Aorta (tissue), 5 donors: ENCODE measurements around the gene SPDEF. TPM values are rescaled to one million over a fixed set of nuclear protein-coding genes. Genes with fewer than 3 reads are reported as not detected.

ENCODE experiments used
- ATAC-seq: fragments of 200-7000 bp; cut with Tn5 transposase; one replicate; pipeline ENCODE4 v1.9.1; 2022; ENCODE audit warnings: moderate library complexity; ENCODE audit not compliant: low FRiP score
- DNase-seq, 2 donors: peaks; one replicate each; pipeline ENCODE4 v3.0.0-alpha.2; 2020
- H3K27ac ChIP-seq, 2 donors: one replicate each; pipeline ENCODE4 v1.5.1; 2013; ENCODE audit warnings: low read length in 2 of 2, mild to moderate bottlenecking in 2 of 2, moderate library complexity in 2 of 2, control low read depth in 1 of 2, inconsistent platforms in 1 of 2, low read depth in 1 of 2
- H3K27me3 ChIP-seq, 2 donors: one replicate each; pipeline ENCODE4 v1.6.1; 2013; ENCODE audit warnings: control low read depth in 1 of 2, low read length in 1 of 2, mild to moderate bottlenecking in 1 of 2, moderate library complexity in 1 of 2; ENCODE audit not compliant: insufficient read depth in 2 of 2, control insufficient read depth in 1 of 2
- H3K36me3 ChIP-seq, 2 donors: one replicate each; pipeline ENCODE4 v1.6.1; 2013; ENCODE audit warnings: control low read depth in 1 of 2, low read length in 1 of 2, mild to moderate bottlenecking in 1 of 2; ENCODE audit not compliant: insufficient read depth in 2 of 2, control insufficient read depth in 1 of 2
- H3K4me1 ChIP-seq, 2 donors: one replicate each; pipeline ENCODE4 v1.6.1; 2013; ENCODE audit warnings: low read length in 2 of 2, control low read depth in 1 of 2, mild to moderate bottlenecking in 1 of 2, moderate library complexity in 1 of 2; ENCODE audit not compliant: insufficient read depth in 2 of 2, control insufficient read depth in 1 of 2
- H3K4me3 ChIP-seq, 2 donors: one replicate each; pipeline ENCODE4 v1.5.1; 2013; ENCODE audit warnings: low read length in 2 of 2, control low read depth in 1 of 2, mild to moderate bottlenecking in 1 of 2
- H3K9me3 ChIP-seq: one replicate; pipeline ENCODE4 v1.6.1; 2013; ENCODE audit warnings: mild to moderate bottlenecking, low read length; ENCODE audit not compliant: control insufficient read depth
- WGBS, 2 donors: extraction: QIAGEN DNeasy Blood & Tissue Kit; methylation state at CpG; one replicate each; pipeline ENCODE4 v1.1.7; 2013; 5-methylcytosine and 5-hydroxymethylcytosine counted together
- intact Hi-C, 2 donors: fragments of 100-400 bp; cut with DNase I; formaldehyde crosslinking; loops; one replicate each; pipeline versions ENCODE4 v1.14.2 to v1.15.0; 2022
- polyA plus RNA-seq, 2 donors: library from polyadenylated mRNA; stranded (reverse); fragments of 200-250 nt; gene quantifications; one replicate each; pipeline ENCODE4 v1.2.3, GENCODE V29; 2013
- total RNA-seq, 2 donors: library from RNA; stranded (reverse); fragmentation: NEBNext Ultra II Directional; extraction: Animal tissue kit (Norgen Biotek cat#: 25700); gene quantifications; one replicate each; pipeline ENCODE4 v1.2.1, GENCODE V29; 2021
- donor health status: healthy with polysubstance abuse.
- donor health status: Bipolar disorder and iron deficiency.
- donor health status: DM: no; HTN: no; CAD: no.
- donor health status: DM: no; HTN: no; CAD: no.
- donor health status: DM: yes; HTN: yes; CAD: no.

SPDEF gene
- total and polyA plus RNA-seq, 4 donors: 0.23 to 3.0 (median 0.67) TPM; not detected in 1

GRCh38 chr6:34570066-34570833 lies 14.1 kb upstream of the SPDEF start:
- 76 to 77% methylated on average over 21 of the region's 21 CpGs for WGBS, 2 donors
- intact Hi-C loops: no loop called here
- no peak overlapping the region for H3K27ac ChIP-seq
- DNase-seq (no peak), ATAC-seq (no peak)
- no peaks in the 10 kb centered on the region for H3K4me1 ChIP-seq
- no peak overlapping the region for H3K4me3 ChIP-seq
- H3K36me3 ChIP-seq: no peaks in the 10 kb centered on the region
- no peaks in the 10 kb centered on the region for H3K9me3 ChIP-seq
- no peaks in the 10 kb centered on the region for H3K27me3 ChIP-seq

- H3K4me1 ChIP-seq: no peaks in the 10 kb centered on the region
- H3K4me3 ChIP-seq: no peak overlapping the region
- no peak for ATAC-seq
- H3K9me3 ChIP-seq: no peaks in the 10 kb centered on the region
- no peaks in the 10 kb centered on the region for H3K27me3 ChIP-seq
- no peak for DNase-seq
- WGBS, 2 donors: 75 to 83% methylated on average over 5 of the region's 5 CpGs
- no peaks in the 10 kb centered on the region for H3K36me3 ChIP-seq
- H3K27ac ChIP-seq: no peak overlapping the region
- intact Hi-C loops: no loop called here
Observed at GRCh38 chr6:34569361-34569973, 13.3 kb upstream of the SPDEF start.

- WGBS, 2 donors: 50 to 52% methylated on average over 12 of the region's 12 CpGs
- Histone ChIP-seq H3K27me3 (no peaks in the 10 kb centered on the region), H3K4me3 (no peak overlapping the region), H3K9me3 (no peaks in the 10 kb centered on the region), H3K27ac (no peak overlapping the region), H3K4me1 (no peaks in the 10 kb centered on the region), H3K36me3 (no peaks in the 10 kb centered on the region)
- DNase-seq (no peak), ATAC-seq (no peak)
- intact Hi-C loops: no loop called here
Observed at GRCh38 chr6:34568341-34569201, 12.4 kb upstream of the SPDEF start.

GRCh38 chr6:34566830-34567546 lies 10.9 kb upstream of the SPDEF start:
- H3K4me1 ChIP-seq: no peaks in the 10 kb centered on the region
- ATAC-seq (no peak), DNase-seq (no peak)
- WGBS, 2 donors: 80 to 81% methylated on average over 14 of the region's 14 CpGs
- no peak overlapping the region for H3K27ac ChIP-seq
- H3K27me3 ChIP-seq: no peaks in the 10 kb centered on the region
- intact Hi-C loops: no loop called here
- H3K36me3 ChIP-seq: no peaks in the 10 kb centered on the region
- no peaks in the 10 kb centered on the region for H3K9me3 ChIP-seq
- H3K4me3 ChIP-seq: no peak overlapping the region

- no peak for DNase-seq
- Histone ChIP-seq H3K4me3 (no peak overlapping the region), H3K4me1 (no peaks in the 10 kb centered on the region), H3K27me3 (no peaks in the 10 kb centered on the region), H3K9me3 (no peaks in the 10 kb centered on the region), H3K36me3 (no peaks in the 10 kb centered on the region), H3K27ac (no peak overlapping the region)
- WGBS, 2 donors: 49 to 63% methylated on average over 5 of the region's 5 CpGs
- ATAC-seq: no peak
- intact Hi-C loops: no loop called here
Observed at GRCh38 chr6:34565722-34566137, 9.6 kb upstream of the SPDEF start.

GRCh38 chr6:34564181-34564580 lies 8.1 kb upstream of the SPDEF start:
- WGBS, 2 donors: 94 to 96% methylated on average over 5 of the region's 5 CpGs
- intact Hi-C loops: no loop called here
- no peaks in the 10 kb centered on the region for H3K36me3 ChIP-seq
- no peaks in the 10 kb centered on the region for H3K4me1 ChIP-seq
- no peak overlapping the region for H3K4me3 ChIP-seq
- H3K9me3 ChIP-seq: no peaks in the 10 kb centered on the region
- ATAC-seq (no peak), DNase-seq (no peak)
- H3K27ac ChIP-seq: no peak overlapping the region
- no peaks in the 10 kb centered on the region for H3K27me3 ChIP-seq

- Histone ChIP-seq H3K36me3 (no peaks in the 10 kb centered on the region), H3K27ac (no peak overlapping the region), H3K27me3 (no peaks in the 10 kb centered on the region), H3K4me3 (no peak overlapping the region), H3K4me1 (no peaks in the 10 kb centered on the region), H3K9me3 (no peaks in the 10 kb centered on the region)
- WGBS, 2 donors: 72 to 77% methylated on average over 7 of the region's 7 CpGs
- ATAC-seq (no peak), DNase-seq (no peak)
- intact Hi-C loops: no loop called here
Observed at GRCh38 chr6:34563513-34563870, 7.4 kb upstream of the SPDEF start.

GRCh38 chr6:34562861-34563512 lies 6.9 kb upstream of the SPDEF start:
- Histone ChIP-seq H3K9me3 (peaks cover 1% of the 10 kb centered on the region), H3K27me3 (no peaks in the 10 kb centered on the region), H3K4me1 (no peaks in the 10 kb centered on the region), H3K36me3 (no peaks in the 10 kb centered on the region), H3K4me3 (no peak overlapping the region), H3K27ac (no peak overlapping the region)
- DNase-seq: no peak
- WGBS, 2 donors: 71 to 74% methylated on average over 15 of the region's 15 CpGs
- no peak for ATAC-seq
- intact Hi-C loops: no loop called here
